H9 (cell line): Measurements from ENCODE around the gene ST6GALNAC5. TPM values are rescaled to one million over a fixed set of nuclear protein-coding genes. Genes with fewer than 3 reads are reported as not detected.

Experiments
- DNase-seq: peaks from one replicate; pipeline ENCODE4 v3.0.0-alpha.2; 2017
- H2AFZ ChIP-seq: one replicate; pipeline ENCODE4 v1.6.1; 2013; ENCODE audit warnings: mild to moderate bottlenecking, low read length, control low read depth, moderate library complexity
- H2AK5ac ChIP-seq: 2 replicates; pipeline ENCODE4 v1.6.1; 2013; ENCODE audit warnings: low read length, control low read depth, mixed read lengths; ENCODE audit not compliant: insufficient read length
- H2BK120ac ChIP-seq: one replicate; pipeline ENCODE4 v1.6.1; 2013; ENCODE audit warnings: low read depth, mild to moderate bottlenecking, low read length, control low read depth, inconsistent platforms; ENCODE audit not compliant: poor library complexity, severe bottlenecking
- H2BK12ac ChIP-seq: 2 replicates; pipeline ENCODE4 v1.6.1; 2013; ENCODE audit warnings: low read length, control low read depth, mixed read lengths, low read depth; ENCODE audit not compliant: insufficient read length
- H2BK15ac ChIP-seq: 2 replicates; pipeline ENCODE4 v1.6.1; 2013; ENCODE audit warnings: low read depth, low read length, control low read depth
- H2BK20ac ChIP-seq: one replicate; pipeline ENCODE4 v1.6.1; 2013; ENCODE audit warnings: low read depth, mild to moderate bottlenecking, low read length, control low read depth, inconsistent platforms; ENCODE audit not compliant: poor library complexity, severe bottlenecking
- H2BK5ac ChIP-seq: 2 replicates; pipeline ENCODE4 v1.6.1; 2013; ENCODE audit warnings: low read length, control low read depth, mixed read lengths; ENCODE audit not compliant: insufficient read length
- H3K14ac ChIP-seq: 2 replicates; pipeline ENCODE4 v1.6.1; 2013; ENCODE audit warnings: low read length, control low read depth; ENCODE audit not compliant: insufficient read depth
- H3K18ac ChIP-seq: 2 replicates; pipeline ENCODE4 v1.6.1; 2013; ENCODE audit warnings: low read depth, mild to moderate bottlenecking, mixed read lengths, low read length, control low read depth; ENCODE audit not compliant: insufficient read length
- H3K23ac ChIP-seq: 2 replicates; pipeline ENCODE4 v1.6.1; 2013; ENCODE audit warnings: low read length, control low read depth, mixed read lengths, low read depth; ENCODE audit not compliant: insufficient read length
- H3K23me2 ChIP-seq: 2 replicates; pipeline ENCODE4 v1.6.1; 2013; ENCODE audit warnings: low read depth, mild to moderate bottlenecking, mixed read lengths, low read length, control low read depth; ENCODE audit not compliant: insufficient read length, poor library complexity, severe bottlenecking
- H3K27ac ChIP-seq: 2 replicates; pipeline ENCODE4 v1.5.1; 2013; ENCODE audit warnings: low read length, control low read depth, mixed read lengths, low read depth; ENCODE audit not compliant: insufficient read length
- H3K27me3 ChIP-seq: 2 replicates; pipeline ENCODE4 v1.6.1; 2013; ENCODE audit warnings: low read length, control low read depth, inconsistent platforms; ENCODE audit not compliant: insufficient read depth
- H3K4ac ChIP-seq: 2 replicates; pipeline ENCODE4 v1.6.1; 2013; ENCODE audit warnings: low read depth, mild to moderate bottlenecking, control low read depth, inconsistent platforms, low read length, moderate library complexity
- H3K4me1 ChIP-seq: 2 replicates; pipeline ENCODE4 v1.6.1; 2013; ENCODE audit warnings: low read length, control low read depth, inconsistent platforms; ENCODE audit not compliant: insufficient read depth
- H3K4me2 ChIP-seq: 2 replicates; pipeline ENCODE4 v1.6.1; 2013; ENCODE audit warnings: low read length, control low read depth, mixed read lengths; ENCODE audit not compliant: insufficient read length, insufficient read depth
- H3K56ac ChIP-seq: 2 replicates; pipeline ENCODE4 v1.6.1; 2013; ENCODE audit warnings: low read depth, mild to moderate bottlenecking, mixed read lengths, low read length, control low read depth; ENCODE audit not compliant: insufficient read length
- H3K79me1 ChIP-seq: 2 replicates; pipeline ENCODE4 v1.6.1; 2013; ENCODE audit warnings: low read depth, mild to moderate bottlenecking, moderate library complexity, low read length, control low read depth, inconsistent platforms; ENCODE audit not compliant: insufficient read depth, poor library complexity, severe bottlenecking
- H3K79me2 ChIP-seq: 2 replicates; pipeline ENCODE4 v1.6.1; 2013; ENCODE audit warnings: low read length, control low read depth, inconsistent platforms; ENCODE audit not compliant: insufficient read depth
- H3K9ac ChIP-seq: 2 replicates; pipeline ENCODE4 v1.6.1; 2013; ENCODE audit warnings: low read length, control low read depth, mixed read lengths; ENCODE audit not compliant: insufficient read length; ENCODE audit errors: extremely low read depth
- H3K9me3 ChIP-seq: one replicate; pipeline ENCODE4 v1.6.1; 2013; ENCODE audit warnings: low read depth, low read length, inconsistent platforms; ENCODE audit not compliant: control insufficient read depth
- H3T11ph ChIP-seq: one replicate; pipeline ENCODE4 v1.6.1; 2013; ENCODE audit warnings: mild to moderate bottlenecking, low read length, control low read depth, inconsistent platforms
- H4K20me1 ChIP-seq: one replicate; pipeline ENCODE4 v1.6.1; 2013; ENCODE audit not compliant: control insufficient read depth, insufficient read length, insufficient read depth
- H4K5ac ChIP-seq: 2 replicates; pipeline ENCODE4 v1.6.1; 2013; ENCODE audit warnings: low read depth, mild to moderate bottlenecking, mixed read lengths, low read length, control low read depth; ENCODE audit not compliant: insufficient read length
- H4K8ac ChIP-seq: replicated peaks from 2 replicates; pipeline ENCODE4 v1.6.1; 2013; ENCODE audit warnings: low read length, control low read depth, mixed read lengths, low read depth; ENCODE audit not compliant: insufficient read length
- H4K91ac ChIP-seq: 2 replicates; pipeline ENCODE4 v1.6.1; 2013; ENCODE audit warnings: low read depth, mild to moderate bottlenecking, moderate library complexity, mixed read lengths, low read length, control low read depth; ENCODE audit not compliant: insufficient read length
- H3K27ac Mint-ChIP-seq, 3 experiments: 2 replicates in 2 of 3; 3 replicates in 1 of 3; pipeline ENCODE4 v1.8.0; 2020 to 2021; ENCODE audit warnings: mixed read lengths in 3 of 3, mild to moderate bottlenecking in 1 of 3, moderate library complexity in 1 of 3
- H3K27me3 Mint-ChIP-seq: 2 replicates; pipeline ENCODE4 v1.8.0; 2021; ENCODE audit warnings: low read depth, mild to moderate bottlenecking, moderate library complexity, mixed read lengths
- H3K36me3 Mint-ChIP-seq, 3 experiments: 2 replicates in 2 of 3; 3 replicates in 1 of 3; pipeline ENCODE4 v1.8.0; 2020 to 2021; ENCODE audit warnings: low read depth in 3 of 3, mixed read lengths in 3 of 3; ENCODE audit not compliant: insufficient read depth in 1 of 3
- H3K4me1 Mint-ChIP-seq, 2 experiments: 2 replicates each; pipeline ENCODE4 v1.8.0; 2020; ENCODE audit warnings: mixed read lengths in 2 of 2
- H3K4me3 Mint-ChIP-seq, 2 experiments: 2 replicates in 1 of 2; 3 replicates in 1 of 2; pipeline ENCODE4 v1.8.0; 2020 to 2021; ENCODE audit warnings: mild to moderate bottlenecking in 2 of 2, mixed read lengths in 2 of 2, moderate library complexity in 1 of 2
- H3K9me3 Mint-ChIP-seq, 2 experiments: 2 replicates in 1 of 2; 3 replicates in 1 of 2; pipeline ENCODE4 v1.8.0; 2020; ENCODE audit warnings: mild to moderate bottlenecking in 2 of 2, mixed read lengths in 2 of 2, moderate library complexity in 1 of 2
- WGBS: extraction: QIAGEN DNeasy Blood & Tissue Kit; methylation state at CpG from one replicate; pipeline ENCODE4 v1.1.7; 2013; ENCODE audit warnings: missing lambda C conversion rate, low lambda C conversion rate, mixed read lengths; ENCODE audit not compliant: insufficient read length; ENCODE audit errors: extremely low coverage; 5-methylcytosine and 5-hydroxymethylcytosine counted together
- total RNA-seq: library from RNA; stranded (reverse); gene quantifications from 2 replicates; pipeline ENCODE4 v1.2.1, GENCODE V29; 2021
- TF ChIP-seq, protein P1 (sequence below): fragments of 200-600 bp; sonication (generic); conservative IDR thresholded peaks from 3 replicates; pipeline ENCODE4 v1.8.0; 2021; ENCODE audit warnings: antibody characterized with exemption, mild to moderate bottlenecking

Gene ST6GALNAC5
- total RNA-seq, 1 experiment from 2014 or later = 3.3 TPM

GRCh38 chr1:77100875-77101274 lies 233.6 kb downstream of the ST6GALNAC5 start:
- no peak overlapping the region for H3K9ac ChIP-seq
- H3K4ac ChIP-seq = no peak overlapping the region
- no peak overlapping the region for H2BK12ac ChIP-seq
- H3K23me2 ChIP-seq = no peaks in the 10 kb centered on the region
- H3K36me3 Mint-ChIP-seq = no peaks in the 10 kb centered on the region
- H3K14ac ChIP-seq = no peak overlapping the region
- H4K20me1 ChIP-seq = no peaks in the 10 kb centered on the region
- H3K79me2 ChIP-seq = no peaks in the 10 kb centered on the region
- H4K91ac ChIP-seq = no peak overlapping the region
- H4K5ac ChIP-seq = no peak overlapping the region
- H3K9me3 ChIP-seq = no peaks in the 10 kb centered on the region
- no peak overlapping the region for H3K4me2 ChIP-seq
- no peak overlapping the region for H2BK120ac ChIP-seq
- H4K8ac ChIP-seq = no peak overlapping the region
- H2AFZ ChIP-seq = no peak overlapping the region
- no peak overlapping the region for H3K27ac Mint-ChIP-seq
- no peak overlapping the region for H3K4me3 Mint-ChIP-seq
- no peak overlapping the region for H3K27ac ChIP-seq
- no peaks in the 10 kb centered on the region for H3K27me3 Mint-ChIP-seq
- no peaks in the 10 kb centered on the region for H3K4me1 ChIP-seq
- H3K9me3 Mint-ChIP-seq = no peaks in the 10 kb centered on the region; a peak in 1 of 5 replicates
- no peak for DNase-seq
- H3K27me3 ChIP-seq = no peaks in the 10 kb centered on the region
- TF ChIP-seq, protein P1, sequence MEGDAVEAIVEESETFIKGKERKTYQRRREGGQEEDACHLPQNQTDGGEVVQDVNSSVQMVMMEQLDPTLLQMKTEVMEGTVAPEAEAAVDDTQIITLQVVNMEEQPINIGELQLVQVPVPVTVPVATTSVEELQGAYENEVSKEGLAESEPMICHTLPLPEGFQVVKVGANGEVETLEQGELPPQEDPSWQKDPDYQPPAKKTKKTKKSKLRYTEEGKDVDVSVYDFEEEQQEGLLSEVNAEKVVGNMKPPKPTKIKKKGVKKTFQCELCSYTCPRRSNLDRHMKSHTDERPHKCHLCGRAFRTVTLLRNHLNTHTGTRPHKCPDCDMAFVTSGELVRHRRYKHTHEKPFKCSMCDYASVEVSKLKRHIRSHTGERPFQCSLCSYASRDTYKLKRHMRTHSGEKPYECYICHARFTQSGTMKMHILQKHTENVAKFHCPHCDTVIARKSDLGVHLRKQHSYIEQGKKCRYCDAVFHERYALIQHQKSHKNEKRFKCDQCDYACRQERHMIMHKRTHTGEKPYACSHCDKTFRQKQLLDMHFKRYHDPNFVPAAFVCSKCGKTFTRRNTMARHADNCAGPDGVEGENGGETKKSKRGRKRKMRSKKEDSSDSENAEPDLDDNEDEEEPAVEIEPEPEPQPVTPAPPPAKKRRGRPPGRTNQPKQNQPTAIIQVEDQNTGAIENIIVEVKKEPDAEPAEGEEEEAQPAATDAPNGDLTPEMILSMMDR = no peak
- H2BK15ac ChIP-seq = no peak overlapping the region
- H3K23ac ChIP-seq = no peak overlapping the region
- no CpG with 5 or more reads among the region's 1 CpG for WGBS
- H3K4me1 Mint-ChIP-seq = no peaks in the 10 kb centered on the region
- H3T11ph ChIP-seq = no peak overlapping the region
- no peak overlapping the region for H3K56ac ChIP-seq
- H2BK20ac ChIP-seq = no peak overlapping the region
- no peaks in the 10 kb centered on the region for H3K79me1 ChIP-seq
- H3K18ac ChIP-seq = no peak overlapping the region
- H2BK5ac ChIP-seq = no peak overlapping the region
- H2AK5ac ChIP-seq = no peak overlapping the region
